GM23248 (cell line): ENCODE measurements around the gene LYSMD4. TPM values are rescaled to one million over a fixed set of nuclear protein-coding genes. Genes with fewer than 3 reads are reported as not detected.

Experiments
- DNase-seq: peaks from one replicate; pipeline ENCODE4 v3.0.0-alpha.2; 2015
- H2AFZ ChIP-seq: fragments of 200-600 bp; sonication (generic); 2 replicates; pipeline ENCODE4 v1.6.1; 2016; ENCODE audit warnings: antibody characterized with exemption
- H3F3A ChIP-seq: fragments of 200-600 bp; sonication (generic); 2 replicates; pipeline ENCODE4 v1.6.1; 2016; ENCODE audit warnings: mild to moderate bottlenecking, antibody characterized with exemption, mixed run types; ENCODE audit not compliant: insufficient read depth
- H3K27ac ChIP-seq: fragments of 200-600 bp; sonication (generic); 2 replicates; pipeline ENCODE4 v1.5.1; 2016; ENCODE audit warnings: mild to moderate bottlenecking
- H3K27me3 ChIP-seq: fragments of 200-600 bp; sonication (generic); replicated peaks from 2 replicates; pipeline ENCODE4 v1.6.1; 2016; ENCODE audit warnings: mild to moderate bottlenecking; ENCODE audit not compliant: insufficient read depth
- H3K36me3 ChIP-seq: fragments of 200-600 bp; sonication (generic); 2 replicates; pipeline ENCODE4 v1.6.1; 2016; ENCODE audit warnings: low read depth, mild to moderate bottlenecking
- H3K4me1 ChIP-seq: fragments of 200-600 bp; sonication (generic); 2 replicates; pipeline ENCODE4 v1.6.1; 2016; ENCODE audit warnings: mild to moderate bottlenecking; ENCODE audit not compliant: insufficient read depth
- H3K4me2 ChIP-seq: fragments of 200-600 bp; sonication (generic); one replicate; pipeline ENCODE4 v1.6.1; 2016; ENCODE audit warnings: mild to moderate bottlenecking; ENCODE audit not compliant: unreplicated experiment
- H3K4me3 ChIP-seq: fragments of 200-600 bp; sonication (generic); 2 replicates; pipeline ENCODE4 v1.5.1; 2016; ENCODE audit warnings: mild to moderate bottlenecking
- H3K79me2 ChIP-seq: fragments of 200-600 bp; sonication (generic); 2 replicates; pipeline ENCODE4 v1.6.1; 2016; ENCODE audit warnings: mild to moderate bottlenecking; ENCODE audit not compliant: insufficient read depth
- H3K9ac ChIP-seq: fragments of 200-600 bp; sonication (generic); 2 replicates; pipeline ENCODE4 v1.6.1; 2016; ENCODE audit warnings: mild to moderate bottlenecking
- H3K9me2 ChIP-seq: fragments of 200-600 bp; sonication (generic); 2 replicates; pipeline ENCODE4 v1.6.1; 2016; ENCODE audit warnings: mixed run types, mild to moderate bottlenecking, moderate library complexity; ENCODE audit not compliant: insufficient read depth
- H3K9me3 ChIP-seq: fragments of 200-600 bp; sonication (generic); one replicate; pipeline ENCODE4 v1.6.1; 2017; ENCODE audit warnings: low read depth
- H4K20me1 ChIP-seq: fragments of 200-600 bp; sonication (generic); 2 replicates; pipeline ENCODE4 v1.6.0; 2016; ENCODE audit not compliant: insufficient read depth
- EZH2 ChIP-seq: fragments of 200-600 bp; sonication (generic); IDR thresholded peaks from 2 replicates; pipeline ENCODE4 v1.6.1; 2018; ENCODE audit warnings: antibody characterized with exemption, mild to moderate bottlenecking; ENCODE audit not compliant: insufficient read depth, poor library complexity, severe bottlenecking
- EZH2phosphoT487 ChIP-seq: fragments of 200-600 bp; sonication (generic); IDR thresholded peaks from 2 replicates; pipeline ENCODE4 v1.6.1; 2018; ENCODE audit warnings: antibody characterized with exemption, moderate library complexity, mild to moderate bottlenecking, low read depth; ENCODE audit not compliant: insufficient read depth
- WGBS, 2 experiments: methylation state at CpG; one replicate each; pipeline ENCODE4 v1.1.6; 2015 to 2017; ENCODE audit warnings: low lambda C conversion rate in 2 of 2, low coverage in 1 of 2; ENCODE audit errors: missing lambda C conversion rate in 2 of 2; 5-methylcytosine and 5-hydroxymethylcytosine counted together
- in situ Hi-C: fragments of 300-500 bp; cut with MboI; formaldehyde crosslinking; loops from 2 replicates; pipeline ENCODE4 v1.15.0; 2020
- polyA plus RNA-seq: library from polyadenylated mRNA; unstranded; fragments of >200 nt; fragmentation: Nextera tagmentation; extraction: Ambion mirVana; gene quantifications from 2 replicates; pipeline ENCODE4 v1.2.1, GENCODE V29; 2016
- total RNA-seq: library from RNA; depleted of rRNA; stranded (reverse); fragments of >200 nt; shearing (Covaris generic); gene quantifications from 2 replicates; pipeline ENCODE4 v1.2.3, GENCODE V29; 2014

LYSMD4 gene
- total and polyA plus RNA-seq, 2 experiments from 2014 or later = 5.2 to 8.1 TPM

DNA sequence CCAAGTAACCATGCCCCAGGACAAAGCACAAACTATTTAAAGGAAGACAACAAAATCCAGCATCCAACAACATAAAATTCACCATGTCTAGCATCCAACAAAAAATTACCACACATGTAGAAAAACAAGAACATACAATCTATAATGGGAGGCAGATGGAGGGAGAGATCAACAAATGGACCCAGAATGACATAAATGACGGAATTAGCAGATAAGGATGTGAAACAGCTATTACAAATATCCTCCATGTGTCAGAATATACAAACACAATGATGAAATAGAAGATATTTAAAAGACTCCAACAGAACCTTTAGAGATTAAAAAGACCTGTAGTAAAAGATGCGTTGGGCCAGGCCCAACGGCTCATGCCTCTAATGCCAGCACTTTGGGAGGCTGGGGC is 10.8 kb downstream of the LYSMD4 start:
- Histone ChIP-seq H3K9me2 (no peaks in the 10 kb centered on the region), H3K4me2 (no peak overlapping the region), H2AFZ (no peak overlapping the region), H3K9ac (no peak overlapping the region), H3K4me1 (peaks cover 9% of the 10 kb centered on the region), H3K36me3 (no peaks in the 10 kb centered on the region), H3K9me3 (no peaks in the 10 kb centered on the region), H3K27me3 (no peaks in the 10 kb centered on the region), H3K27ac (no peak overlapping the region), H3K4me3 (no peak overlapping the region), H4K20me1 (no peaks in the 10 kb centered on the region), H3F3A (no peaks in the 10 kb centered on the region), H3K79me2 (no peaks in the 10 kb centered on the region)
- TF ChIP-seq EZH2 (no peak), EZH2phosphoT487 (no peak)
- no peak for DNase-seq
- 81 to 87% methylated on average over 3 of the region's 3 CpGs for WGBS, 2 experiments
- in situ Hi-C loops = loop anchor here (10.0 kb wide), 1 partner anchor 448 kb away; no protein-coding TSS in a partner anchor

GRCh38 chr15:99721896-99722295 is 11.3 kb downstream of the LYSMD4 start:
- Histone ChIP-seq H3K9me2 (no peaks in the 10 kb centered on the region), H3K27me3 (no peaks in the 10 kb centered on the region), H3K4me2 (no peak overlapping the region), H3K9me3 (no peaks in the 10 kb centered on the region), H3F3A (no peaks in the 10 kb centered on the region), H3K4me3 (no peak overlapping the region), H3K36me3 (no peaks in the 10 kb centered on the region), H4K20me1 (no peaks in the 10 kb centered on the region), H3K27ac (no peak overlapping the region), H3K9ac (no peak overlapping the region), H3K4me1 (peaks cover 9% of the 10 kb centered on the region), H2AFZ (no peak overlapping the region), H3K79me2 (no peaks in the 10 kb centered on the region)
- no peak for TF ChIP-seq EZH2
- TF ChIP-seq EZH2phosphoT487 = no peak
- DNase-seq = no peak
- in situ Hi-C loops = loop anchor here (10.0 kb wide), 1 partner anchor 447 kb away; no protein-coding TSS in a partner anchor
- WGBS, 2 experiments = 69 to 75% methylated on average over 4 of the region's 4 CpGs

GRCh38 chr15:99721104-99721778 is 12.0 kb downstream of the LYSMD4 start:
- no peaks in the 10 kb centered on the region for H4K20me1 ChIP-seq
- H3K27ac ChIP-seq = no peak overlapping the region
- no peaks in the 10 kb centered on the region for H3K79me2 ChIP-seq
- TF ChIP-seq EZH2 (no peak), EZH2phosphoT487 (no peak)
- in situ Hi-C loops = loop anchor here (10.0 kb wide), 1 partner anchor 446 kb away; no protein-coding TSS in a partner anchor
- H3K9ac ChIP-seq = no peak overlapping the region
- peaks cover 9% of the 10 kb centered on the region for H3K4me1 ChIP-seq
- no peaks in the 10 kb centered on the region for H3K9me2 ChIP-seq
- H3K27me3 ChIP-seq = no peaks in the 10 kb centered on the region
- H2AFZ ChIP-seq = no peak overlapping the region
- DNase-seq = no peak
- 78 to 79% methylated on average over 3 of the region's 3 CpGs for WGBS, 2 experiments
- no peak overlapping the region for H3K4me2 ChIP-seq
- no peaks in the 10 kb centered on the region for H3K36me3 ChIP-seq
- H3F3A ChIP-seq = no peaks in the 10 kb centered on the region
- H3K4me3 ChIP-seq = no peak overlapping the region
- no peaks in the 10 kb centered on the region for H3K9me3 ChIP-seq

DNA sequence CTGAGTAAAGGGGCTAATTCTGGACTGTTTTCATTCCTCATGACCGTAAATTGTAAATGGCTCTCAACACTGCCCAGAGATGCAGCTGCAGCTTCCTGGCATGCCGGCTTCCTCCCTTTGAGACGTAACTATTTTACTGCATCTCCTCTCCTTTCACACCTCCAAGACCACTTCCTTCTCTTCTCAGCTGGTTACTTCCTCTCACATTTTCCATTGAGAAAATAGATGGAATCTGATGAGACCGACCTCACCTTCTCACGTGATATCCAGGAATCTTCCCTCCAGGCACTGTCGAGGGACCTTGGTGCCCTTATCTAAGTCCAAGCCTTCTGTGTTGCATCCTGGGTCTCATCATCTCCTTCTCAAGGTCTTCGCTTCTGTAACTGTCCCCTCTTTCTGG is 12.7 kb downstream of the LYSMD4 start:
- H3K9me3 ChIP-seq = no peaks in the 10 kb centered on the region
- H3K4me2 ChIP-seq = no peak overlapping the region
- H3F3A ChIP-seq = no peaks in the 10 kb centered on the region
- H3K36me3 ChIP-seq = peaks cover 2% of the 10 kb centered on the region; the same call in 1 of the 2 replicates
- no peak overlapping the region for H3K27ac ChIP-seq
- H4K20me1 ChIP-seq = no peaks in the 10 kb centered on the region
- H3K4me3 ChIP-seq = no peak overlapping the region
- no peak overlapping the region for H2AFZ ChIP-seq
- no peaks in the 10 kb centered on the region for H3K9me2 ChIP-seq
- no peaks in the 10 kb centered on the region for H3K79me2 ChIP-seq
- no peak overlapping the region for H3K9ac ChIP-seq
- WGBS, 2 experiments = 79 to 83% methylated on average over 7 of the region's 7 CpGs
- in situ Hi-C loops = loop anchor here (10.0 kb wide), 1 partner anchor 446 kb away; no protein-coding TSS in a partner anchor
- no peaks in the 10 kb centered on the region for H3K27me3 ChIP-seq
- no peak for TF ChIP-seq EZH2
- no peak for TF ChIP-seq EZH2phosphoT487
- H3K4me1 ChIP-seq = peaks cover 9% of the 10 kb centered on the region
- no peak for DNase-seq
